Hepatocyte (in vitro differentiated cells): Measurements from ENCODE around the gene RABL3. TPM values are rescaled to one million over a fixed set of nuclear protein-coding genes. Genes with fewer than 3 reads are reported as not detected.

ENCODE experiments used
- DNase-seq: peaks from one replicate; pipeline ENCODE4 v3.0.0-alpha.2; 2016; ENCODE audit warnings: low spot score
- H2AFZ ChIP-seq: fragments of 200-600 bp; sonication (generic); 2 replicates; pipeline ENCODE4 v1.6.0; 2016; ENCODE audit warnings: antibody characterized with exemption, mild to moderate bottlenecking
- H3K27ac ChIP-seq: fragments of 200-600 bp; sonication (generic); 2 replicates; pipeline ENCODE4 v1.5.1; 2016; ENCODE audit warnings: mild to moderate bottlenecking
- H3K27me3 ChIP-seq: fragments of 200-600 bp; sonication (generic); 2 replicates; pipeline ENCODE4 v1.6.1; 2016
- H3K36me3 ChIP-seq: fragments of 200-600 bp; sonication (generic); replicated peaks from 2 replicates; pipeline ENCODE4 v1.5.1; 2016; ENCODE audit warnings: low read depth; ENCODE audit not compliant: insufficient read depth
- H3K4me1 ChIP-seq: fragments of 200-600 bp; sonication (generic); 2 replicates; pipeline ENCODE4 v1.5.1; 2016; ENCODE audit warnings: mild to moderate bottlenecking, moderate library complexity; ENCODE audit not compliant: insufficient read depth
- H3K4me2 ChIP-seq: fragments of 200-600 bp; sonication (generic); 2 replicates; pipeline ENCODE4 v1.6.0; 2016
- H3K4me3 ChIP-seq: fragments of 200-600 bp; sonication (generic); 2 replicates; pipeline ENCODE4 v1.5.1; 2016; ENCODE audit warnings: mild to moderate bottlenecking
- H3K79me2 ChIP-seq: fragments of 200-600 bp; sonication (generic); 2 replicates; pipeline ENCODE4 v1.6.0; 2017; ENCODE audit warnings: mild to moderate bottlenecking
- H3K9me2 ChIP-seq: fragments of 200-600 bp; sonication (generic); replicated peaks from 2 replicates; pipeline ENCODE4 v1.6.0; 2017; ENCODE audit warnings: mild to moderate bottlenecking; ENCODE audit not compliant: insufficient read depth
- H3K9me3 ChIP-seq: fragments of 200-600 bp; sonication (generic); 2 replicates; pipeline ENCODE4 v1.5.1; 2016; ENCODE audit warnings: low read depth, mild to moderate bottlenecking
- H4K20me1 ChIP-seq: fragments of 200-600 bp; sonication (generic); 2 replicates; pipeline ENCODE4 v1.6.0; 2016; ENCODE audit warnings: mild to moderate bottlenecking; ENCODE audit not compliant: insufficient read depth, poor library complexity, severe bottlenecking
- EZH2 ChIP-seq: fragments of 200-600 bp; sonication (generic); IDR thresholded peaks from 2 replicates; pipeline ENCODE4 v1.6.1; 2016; ENCODE audit warnings: antibody characterized with exemption, mild to moderate bottlenecking, borderline replicate concordance
- EZH2phosphoT487 ChIP-seq: fragments of 200-600 bp; sonication (generic); IDR thresholded peaks from one replicate; pipeline ENCODE4 v1.6.1; 2018; ENCODE audit warnings: antibody characterized with exemption, mild to moderate bottlenecking, low read depth, moderate library complexity; ENCODE audit not compliant: unreplicated experiment, severe bottlenecking
- WGBS: methylation state at CpG from one replicate; pipeline ENCODE4 v1.1.6; 2016; ENCODE audit warnings: low lambda C conversion rate; ENCODE audit errors: missing lambda C conversion rate; 5-methylcytosine and 5-hydroxymethylcytosine counted together
- polyA plus RNA-seq: library from polyadenylated mRNA; unstranded; fragments of >200 nt; fragmentation: Nextera tagmentation; extraction: Ambion mirVana; gene quantifications from 2 replicates; pipeline ENCODE4 v1.2.1, GENCODE V29; 2016
- total RNA-seq: library from RNA; depleted of rRNA; stranded (reverse); fragments of >200 nt; gene quantifications from 2 replicates; pipeline ENCODE4 v1.2.3, GENCODE V29; 2014
- TF ChIP-seq, protein P1 (sequence below): fragments of 200-600 bp; sonication (generic); IDR thresholded peaks from 2 replicates; pipeline ENCODE4 v1.5.1; 2016; ENCODE audit warnings: antibody characterized with exemption, mild to moderate bottlenecking; ENCODE audit not compliant: poor library complexity

RABL3 gene
- total and polyA plus RNA-seq, 2 experiments from 2014 or later, result 12.7 to 23.7 TPM

DNA sequence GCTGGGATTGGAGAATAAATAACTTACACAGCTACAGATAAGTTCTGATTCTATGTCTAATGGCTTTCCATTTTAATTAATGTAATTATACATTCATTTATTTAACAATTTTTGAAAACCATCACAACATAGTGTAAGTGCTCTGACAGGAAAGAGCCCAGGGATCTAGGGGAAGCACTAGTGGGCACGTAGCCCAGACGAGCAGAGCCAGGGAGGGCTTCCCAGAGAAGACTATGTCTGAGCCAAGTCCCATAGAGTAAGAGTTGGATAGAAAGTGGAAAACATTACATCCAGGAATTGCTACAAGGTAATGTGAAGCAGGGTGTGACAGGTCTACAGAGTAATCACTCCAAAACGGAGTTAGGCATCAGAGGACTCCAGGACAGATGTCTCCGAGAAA lies 57.4 kb downstream of the RABL3 start:
- no peak for DNase-seq
- no peak for TF ChIP-seq EZH2
- no peak for TF ChIP-seq EZH2phosphoT487
- TF ChIP-seq, protein P1, sequence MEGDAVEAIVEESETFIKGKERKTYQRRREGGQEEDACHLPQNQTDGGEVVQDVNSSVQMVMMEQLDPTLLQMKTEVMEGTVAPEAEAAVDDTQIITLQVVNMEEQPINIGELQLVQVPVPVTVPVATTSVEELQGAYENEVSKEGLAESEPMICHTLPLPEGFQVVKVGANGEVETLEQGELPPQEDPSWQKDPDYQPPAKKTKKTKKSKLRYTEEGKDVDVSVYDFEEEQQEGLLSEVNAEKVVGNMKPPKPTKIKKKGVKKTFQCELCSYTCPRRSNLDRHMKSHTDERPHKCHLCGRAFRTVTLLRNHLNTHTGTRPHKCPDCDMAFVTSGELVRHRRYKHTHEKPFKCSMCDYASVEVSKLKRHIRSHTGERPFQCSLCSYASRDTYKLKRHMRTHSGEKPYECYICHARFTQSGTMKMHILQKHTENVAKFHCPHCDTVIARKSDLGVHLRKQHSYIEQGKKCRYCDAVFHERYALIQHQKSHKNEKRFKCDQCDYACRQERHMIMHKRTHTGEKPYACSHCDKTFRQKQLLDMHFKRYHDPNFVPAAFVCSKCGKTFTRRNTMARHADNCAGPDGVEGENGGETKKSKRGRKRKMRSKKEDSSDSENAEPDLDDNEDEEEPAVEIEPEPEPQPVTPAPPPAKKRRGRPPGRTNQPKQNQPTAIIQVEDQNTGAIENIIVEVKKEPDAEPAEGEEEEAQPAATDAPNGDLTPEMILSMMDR, result no peak
- H3K36me3 ChIP-seq, result no peaks in the 10 kb centered on the region
- no peaks in the 10 kb centered on the region for H3K9me3 ChIP-seq
- no peak overlapping the region for H3K4me2 ChIP-seq
- H3K27me3 ChIP-seq, result no peaks in the 10 kb centered on the region
- peaks cover 25% of the 10 kb centered on the region for H3K4me1 ChIP-seq
- H3K27ac ChIP-seq, result no peak overlapping the region
- no peak overlapping the region for H2AFZ ChIP-seq
- H3K79me2 ChIP-seq, result peaks cover 17% of the 10 kb centered on the region
- no peaks in the 10 kb centered on the region for H3K9me2 ChIP-seq
- WGBS, result 84% methylated on average over 4 of the region's 4 CpGs
- H3K4me3 ChIP-seq, result no peak overlapping the region
- no peaks in the 10 kb centered on the region for H4K20me1 ChIP-seq

DNA sequence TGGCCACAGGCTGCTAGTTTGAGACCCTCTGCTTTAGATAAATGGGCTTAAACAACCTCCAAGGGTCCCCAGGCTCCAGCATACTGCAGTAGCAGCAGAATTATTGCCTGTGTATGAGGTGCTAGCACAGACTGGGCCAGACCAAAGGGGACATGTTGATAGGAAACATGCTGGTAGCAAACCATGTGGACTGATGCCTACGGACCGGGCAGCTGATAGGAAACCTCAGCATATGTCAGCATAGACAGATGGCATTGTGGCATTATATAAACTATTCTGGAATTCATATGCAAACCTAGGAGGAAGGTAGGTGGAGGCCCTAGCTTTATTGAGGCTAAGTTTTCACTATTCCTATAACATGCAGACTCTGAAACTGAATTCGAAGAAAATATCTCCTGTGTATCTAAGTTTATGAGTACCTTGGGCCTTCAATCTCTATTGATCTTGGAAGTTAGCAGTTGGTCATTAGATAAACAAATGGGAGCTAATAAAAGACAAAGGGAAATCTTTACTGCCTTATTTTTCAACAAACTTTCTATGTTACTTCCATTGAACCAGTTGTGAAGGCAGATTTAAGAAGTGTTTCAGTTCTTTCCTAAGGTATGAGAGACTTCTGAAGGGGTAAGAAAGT lies 58.5 kb downstream of the RABL3 start:
- H3K27ac ChIP-seq, result peak overlapping the region; percentile 98
- DNase-seq, result no peak
- H3K9me3 ChIP-seq, result no peaks in the 10 kb centered on the region
- peaks cover 35% of the 10 kb centered on the region for H3K4me1 ChIP-seq
- H3K79me2 ChIP-seq, result peaks cover 26% of the 10 kb centered on the region
- H3K4me3 ChIP-seq, result no peak overlapping the region
- no peaks in the 10 kb centered on the region for H3K27me3 ChIP-seq
- no peaks in the 10 kb centered on the region for H3K36me3 ChIP-seq
- peak overlapping the region; percentile 8 for H3K4me2 ChIP-seq
- H2AFZ ChIP-seq, result no peak overlapping the region
- 81% methylated on average over 3 of the region's 3 CpGs for WGBS
- no peaks in the 10 kb centered on the region for H4K20me1 ChIP-seq
- no peaks in the 10 kb centered on the region for H3K9me2 ChIP-seq
- TF ChIP-seq EZH2phosphoT487 (no peak), EZH2 (no peak)
- TF ChIP-seq, protein P1, result no peak

DNA sequence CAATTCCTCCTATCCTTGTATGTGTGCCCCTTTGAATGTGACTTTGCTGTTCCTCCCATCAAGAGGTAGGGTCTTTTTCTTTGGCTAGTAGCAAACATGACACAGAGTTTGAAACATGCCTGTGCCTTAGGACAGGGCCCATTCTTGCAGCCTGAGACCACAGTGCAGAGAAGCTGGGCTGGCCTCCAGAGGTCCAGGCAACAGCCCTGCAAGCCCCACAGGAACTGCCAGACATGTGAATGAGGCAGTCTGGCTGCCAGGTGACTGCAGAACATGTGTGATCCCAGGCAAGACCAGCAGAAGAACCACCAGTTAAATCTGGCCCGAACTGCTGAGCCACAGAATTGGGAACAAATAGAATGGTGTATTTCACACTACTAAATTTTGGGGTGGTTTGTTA lies 59.1 kb downstream of the RABL3 start:
- peak overlapping the region; percentile 98 for H3K27ac ChIP-seq
- 96% methylated on average over 1 of the region's 1 CpG for WGBS
- DNase-seq, result no peak

More for the DNA sequence above, 59.1 kb downstream of the RABL3 start:
- H3K4me3 ChIP-seq, result no peak overlapping the region
- no peaks in the 10 kb centered on the region for H3K27me3 ChIP-seq
- no peak overlapping the region for H2AFZ ChIP-seq
- H3K9me2 ChIP-seq, result no peaks in the 10 kb centered on the region
- no peaks in the 10 kb centered on the region for H4K20me1 ChIP-seq
- peaks cover 26% of the 10 kb centered on the region for H3K79me2 ChIP-seq
- TF ChIP-seq EZH2 (no peak), EZH2phosphoT487 (no peak)
- TF ChIP-seq, protein P1, result no peak
- peak overlapping the region; percentile 63 for H3K4me2 ChIP-seq
- peaks cover 33% of the 10 kb centered on the region for H3K4me1 ChIP-seq
- H3K36me3 ChIP-seq, result no peaks in the 10 kb centered on the region
- no peaks in the 10 kb centered on the region for H3K9me3 ChIP-seq
